CD4-positive, alpha-beta T cell (primary cell): Measurements from ENCODE around the gene KLHL35. TPM values are rescaled to one million over a fixed set of nuclear protein-coding genes. Genes with fewer than 3 reads are reported as not detected.

ENCODE experiments used
- ATAC-seq: fragments of 200-7000 bp; cut with Tn5 transposase; one replicate; pipeline ENCODE4 v1.10.0; 2022; ENCODE audit warnings: mild to moderate bottlenecking; ENCODE audit not compliant: poor library complexity
- CTCF ChIA-PET: fragments of 350-600 bp; sonication (Branson Sonifier 250); formaldehyde crosslinking; loops from one replicate; lab custom pipeline; 2021; ENCODE audit warnings: antibody characterized with exemption, inconsistent platforms; lab: Charles Lee
- POLR2A ChIA-PET: fragments of 350-600 bp; sonication (Branson Sonifier 250); formaldehyde crosslinking; loops from one replicate; lab custom pipeline; 2021; ENCODE audit warnings: antibody characterized with exemption, inconsistent platforms; lab: Charles Lee
- DNase-seq, 14 experiments: peaks; one replicate each; pipeline ENCODE4 v3.0.0-alpha.2; 2013 to 2020; ENCODE audit warnings: mixed read lengths in 2 of 14
- H3K27ac ChIP-seq, 2 donors: one replicate each; pipeline versions ENCODE4 v1.5.1 to v1.7.0; 2013; ENCODE audit warnings: low read length in 2 of 2, low read depth in 1 of 2, mild to moderate bottlenecking in 1 of 2
- H3K27me3 ChIP-seq, 2 experiments: 1 replicate in 1 of 2; 2 replicates in 1 of 2; pipeline versions ENCODE4 v1.6.1 to v1.7.0; 2013; ENCODE audit warnings: low read length in 2 of 2, control low read depth in 1 of 2, mild to moderate bottlenecking in 1 of 2, moderate library complexity in 1 of 2; ENCODE audit not compliant: insufficient read depth in 2 of 2, control insufficient read depth in 1 of 2
- H3K36me3 ChIP-seq: one replicate; pipeline ENCODE4 v1.6.1; 2013; ENCODE audit warnings: low read length, control low read depth; ENCODE audit not compliant: insufficient read depth
- H3K4me1 ChIP-seq: one replicate; pipeline ENCODE4 v1.6.1; 2013; ENCODE audit warnings: low read length, control low read depth; ENCODE audit not compliant: insufficient read depth
- H3K4me3 ChIP-seq: one replicate; pipeline ENCODE4 v1.5.1; 2013; ENCODE audit warnings: mild to moderate bottlenecking, low read length, moderate library complexity
- H3K9me3 ChIP-seq, 2 experiments: 1 replicate in 1 of 2; 2 replicates in 1 of 2; pipeline versions ENCODE4 v1.6.1 to v1.7.0; 2013; ENCODE audit warnings: low read length in 2 of 2, mild to moderate bottlenecking in 2 of 2, control low read depth in 1 of 2, moderate library complexity in 1 of 2; ENCODE audit not compliant: control insufficient read depth in 1 of 2, insufficient read depth in 1 of 2
- H3K27ac Mint-ChIP-seq: one replicate; pipeline ENCODE4 v1.8.0; 2020; ENCODE audit warnings: mixed read lengths
- H3K27me3 Mint-ChIP-seq: one replicate; pipeline ENCODE4 v1.8.0; 2021; ENCODE audit warnings: mixed read lengths
- H3K36me3 Mint-ChIP-seq: one replicate; pipeline ENCODE4 v1.8.0; 2021; ENCODE audit warnings: low read depth, mixed read lengths
- H3K4me1 Mint-ChIP-seq: one replicate; pipeline ENCODE4 v1.8.0; 2021; ENCODE audit warnings: low read depth, mixed read lengths
- H3K4me3 Mint-ChIP-seq: one replicate; pipeline ENCODE4 v1.8.0; 2020; ENCODE audit warnings: mild to moderate bottlenecking, mixed read lengths
- H3K9me3 Mint-ChIP-seq: one replicate; pipeline ENCODE4 v1.8.0; 2020; ENCODE audit warnings: mixed read lengths
- CTCF ChIP-seq: fragments of 200-600 bp; IDR thresholded peaks from one replicate; pipeline ENCODE4 v1.8.0; 2022; ENCODE audit warnings: antibody characterized with exemption, mild to moderate bottlenecking
- intact Hi-C, 2 experiments: fragments of 100-400 bp; cut with DNase I in 1 of 2; cut with micrococcal nuclease in 1 of 2; formaldehyde crosslinking; loops; one replicate each; pipeline versions ENCODE4 v1.15.1 to v1.9.0; 2023 to 2025; cut with DNase I, micrococcal nuclease
- total RNA-seq, 174 experiments: library from RNA in 2 of 174; stranded (reverse) in 2 of 174; gene quantifications; one replicate each; pipeline ENCODE4 v1.2.3 and lab custom pipeline; 2021 to 2026

KLHL35 gene
- total RNA-seq, 2 experiments from 2014 or later, result 0.33 to 0.81 TPM

GRCh38 chr11:75442161-75442885, 9.3 kb upstream of the KLHL35 start:
- no peaks in the 10 kb centered on the region for H3K36me3 Mint-ChIP-seq
- H3K27ac Mint-ChIP-seq, result no peak overlapping the region
- TF ChIP-seq CTCF, result no peak
- H3K27ac ChIP-seq, result no peak overlapping the region
- DNase-seq (no peak), ATAC-seq (no peak)
- H3K36me3 ChIP-seq, result peaks cover 5% of the 10 kb centered on the region
- ChIA-PET POLR2A (no interaction called here), CTCF (no interaction called here)
- no peaks in the 10 kb centered on the region for H3K27me3 Mint-ChIP-seq
- peaks cover 4% of the 10 kb centered on the region for H3K4me1 ChIP-seq
- H3K9me3 Mint-ChIP-seq, result no peaks in the 10 kb centered on the region
- no peak overlapping the region for H3K4me3 Mint-ChIP-seq
- H3K27me3 ChIP-seq, result no peaks in the 10 kb centered on the region
- no peak overlapping the region for H3K4me3 ChIP-seq
- intact Hi-C loops, result no loop called here
- H3K9me3 ChIP-seq, result no peaks in the 10 kb centered on the region
- H3K4me1 Mint-ChIP-seq, result no peaks in the 10 kb centered on the region

- Histone ChIP-seq H3K4me3 (no peak overlapping the region), H3K27me3 (no peaks in the 10 kb centered on the region), H3K4me1 (peaks cover 4% of the 10 kb centered on the region), H3K9me3 (no peaks in the 10 kb centered on the region), H3K36me3 (peaks cover 5% of the 10 kb centered on the region), H3K27ac (no peak overlapping the region)
- DNase-seq (no peak), ATAC-seq (no peak)
- ChIA-PET POLR2A (no interaction called here), CTCF (no interaction called here)
- no peak overlapping the region for H3K4me3 Mint-ChIP-seq
- no peak for TF ChIP-seq CTCF
- H3K27ac Mint-ChIP-seq, result no peak overlapping the region
- no peaks in the 10 kb centered on the region for H3K9me3 Mint-ChIP-seq
- no peaks in the 10 kb centered on the region for H3K4me1 Mint-ChIP-seq
- no peaks in the 10 kb centered on the region for H3K36me3 Mint-ChIP-seq
- intact Hi-C loops, result no loop called here
- no peaks in the 10 kb centered on the region for H3K27me3 Mint-ChIP-seq
Measured at GRCh38 chr11:75441804-75442132, 8.8 kb upstream of the KLHL35 start.

GRCh38 chr11:75440960-75441803, 8.2 kb upstream of the KLHL35 start:
- no peaks in the 10 kb centered on the region for H3K27me3 Mint-ChIP-seq
- TF ChIP-seq CTCF, result no peak
- Histone ChIP-seq H3K4me3 (no peak overlapping the region), H3K4me1 (peaks cover 4% of the 10 kb centered on the region), H3K27ac (no peak overlapping the region), H3K27me3 (no peaks in the 10 kb centered on the region), H3K9me3 (no peaks in the 10 kb centered on the region), H3K36me3 (peaks cover 5% of the 10 kb centered on the region)
- DNase-seq (no peak), ATAC-seq (no peak)
- no peaks in the 10 kb centered on the region for H3K9me3 Mint-ChIP-seq
- POLR2A ChIA-PET, result no interaction called here
- CTCF ChIA-PET, result no interaction called here
- no peaks in the 10 kb centered on the region for H3K36me3 Mint-ChIP-seq
- H3K4me1 Mint-ChIP-seq, result no peaks in the 10 kb centered on the region
- intact Hi-C loops, result no loop called here
- no peak overlapping the region for H3K4me3 Mint-ChIP-seq
- no peak overlapping the region for H3K27ac Mint-ChIP-seq
